OCI-LY1 (cell line): Measurements from ENCODE around the gene SNU13.

Experiments
- EZH2 ChIP-seq: fragments of 200-600 bp; sonication (generic), shearing (Covaris generic); IDR thresholded peaks from 2 replicates; pipeline ENCODE4 v1.8.0; 2017; ENCODE audit warnings: borderline replicate concordance, mixed run types, mild to moderate bottlenecking, antibody characterized with exemption, low read length, moderate library complexity, mixed read lengths
- TF ChIP-seq, protein P1 (sequence below): fragments of 200-600 bp; sonication (generic), shearing (Covaris generic); IDR thresholded peaks from 2 replicates; pipeline ENCODE4 v1.5.1; 2017; ENCODE audit warnings: mild to moderate bottlenecking, antibody characterized with exemption, low read length, moderate library complexity, mixed read lengths

DNA sequence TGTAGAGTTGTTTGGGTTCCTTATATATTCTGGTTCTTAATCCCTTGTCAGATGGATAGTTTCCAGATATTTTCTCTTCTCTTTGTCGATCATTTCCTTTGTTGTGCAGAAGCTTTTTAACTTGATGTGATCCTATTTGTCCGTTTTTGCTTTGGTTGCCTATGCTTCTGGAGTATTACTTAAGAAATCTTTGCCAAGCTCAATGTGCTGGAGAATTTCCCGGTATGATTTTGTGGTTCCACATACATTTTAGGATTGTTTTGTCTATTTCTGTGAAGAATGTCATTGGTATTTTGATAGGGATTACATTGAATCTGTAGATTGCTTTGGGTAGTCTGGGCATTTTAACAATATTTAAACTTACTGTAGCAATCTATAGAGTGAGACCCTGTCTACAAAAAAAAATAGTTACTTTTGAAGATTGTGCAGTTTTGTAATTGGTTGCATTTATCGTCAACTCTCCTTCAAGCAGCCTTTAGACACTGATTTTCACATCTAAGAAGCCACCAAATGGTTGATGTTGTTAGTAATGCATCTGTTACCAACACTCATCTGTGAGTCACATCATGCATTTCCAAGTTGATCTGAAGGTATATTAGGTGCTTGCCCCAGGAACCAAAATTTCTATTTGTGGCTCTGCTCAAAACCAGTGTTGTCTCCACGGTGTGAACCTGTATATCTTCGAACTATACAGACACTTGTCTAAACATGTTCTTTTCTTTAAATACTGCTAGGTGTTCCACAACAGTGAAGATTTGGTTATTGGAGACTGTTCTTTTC, 46.1 kb downstream of the SNU13 start:
- no peak for TF ChIP-seq EZH2
- TF ChIP-seq, protein P1, sequence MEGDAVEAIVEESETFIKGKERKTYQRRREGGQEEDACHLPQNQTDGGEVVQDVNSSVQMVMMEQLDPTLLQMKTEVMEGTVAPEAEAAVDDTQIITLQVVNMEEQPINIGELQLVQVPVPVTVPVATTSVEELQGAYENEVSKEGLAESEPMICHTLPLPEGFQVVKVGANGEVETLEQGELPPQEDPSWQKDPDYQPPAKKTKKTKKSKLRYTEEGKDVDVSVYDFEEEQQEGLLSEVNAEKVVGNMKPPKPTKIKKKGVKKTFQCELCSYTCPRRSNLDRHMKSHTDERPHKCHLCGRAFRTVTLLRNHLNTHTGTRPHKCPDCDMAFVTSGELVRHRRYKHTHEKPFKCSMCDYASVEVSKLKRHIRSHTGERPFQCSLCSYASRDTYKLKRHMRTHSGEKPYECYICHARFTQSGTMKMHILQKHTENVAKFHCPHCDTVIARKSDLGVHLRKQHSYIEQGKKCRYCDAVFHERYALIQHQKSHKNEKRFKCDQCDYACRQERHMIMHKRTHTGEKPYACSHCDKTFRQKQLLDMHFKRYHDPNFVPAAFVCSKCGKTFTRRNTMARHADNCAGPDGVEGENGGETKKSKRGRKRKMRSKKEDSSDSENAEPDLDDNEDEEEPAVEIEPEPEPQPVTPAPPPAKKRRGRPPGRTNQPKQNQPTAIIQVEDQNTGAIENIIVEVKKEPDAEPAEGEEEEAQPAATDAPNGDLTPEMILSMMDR: no peak
